H1 (cell line): ENCODE results near the gene TMTC2. TPM values are rescaled to one million over a fixed set of nuclear protein-coding genes. Genes with fewer than 3 reads are reported as not detected.

ENCODE experiments used
- CHD7 ChIP-seq: fragments of 300-600 bp; sonication (generic); IDR thresholded peaks from 2 replicates; pipeline ENCODE4 v1.7.1; 2012; ENCODE audit warnings: low read length, moderate library complexity, mild to moderate bottlenecking, inconsistent platforms; ENCODE audit not compliant: insufficient replicate concordance
- HDAC6 ChIP-seq: IDR thresholded peaks from one replicate; pipeline ENCODE4 v1.7.1; 2012; ENCODE audit warnings: low read depth, mild to moderate bottlenecking, inconsistent platforms, low read length, moderate library complexity
- POU5F1 ChIP-seq: IDR thresholded peaks from 2 replicates; pipeline ENCODE4 v1.6.1; 2011; ENCODE audit warnings: low read depth, mild to moderate bottlenecking, low read length, moderate library complexity
- polyA plus RNA-seq, 7 experiments: library from polyadenylated mRNA; depleted of rRNA in 3 of 7; stranded (reverse) in 5 of 7; unstranded in 2 of 7; fragments of >200 nt in 5 of 7; fragments of 200-250 nt in 2 of 7; gene quantifications; 1 replicate in 5 of 7; 2 replicates in 1 of 7; 4 replicates in 1 of 7; pipeline versions ENCODE4 v1.2.1 to v1.2.3, GENCODE V29; 2011 to 2013; ENCODE audit warnings: missing spikeins in 2 of 7, mixed read lengths in 2 of 7
- total RNA-seq: library from RNA; stranded (reverse); fragmentation: NEBNext Ultra II Directional; extraction: Animal tissue kit (Norgen Biotek cat#: 25700); gene quantifications from 2 replicates; pipeline ENCODE4 v1.2.1, GENCODE V29; 2021

Gene TMTC2
- total and polyA plus RNA-seq, 2 of the 8 experiments (the other 6 are each of a cell fraction or from before 2014, with no cell fraction given) = 2.3 to 3.9 TPM

GRCh38 chr12:82953397-82953796 lies 266.7 kb downstream of the TMTC2 start (continued):
- TF ChIP-seq CHD7 (no peak), HDAC6 (no peak), POU5F1 (no peak)
